Breast epithelium (tissue), 3 donors: Measurements from ENCODE around the gene LGALS7.

Experiments
- CTCF ChIP-seq, 3 donors: fragments of 450-650 bp; IDR thresholded peaks; one replicate each; pipeline ENCODE4 v1.5.1; 2016 to 2017; ENCODE audit warnings: antibody characterized with exemption in 3 of 3, mild to moderate bottlenecking in 3 of 3, moderate library complexity in 3 of 3
- POLR2A ChIP-seq: fragments of 450-650 bp; IDR thresholded peaks from one replicate; pipeline ENCODE4 v1.6.1; 2016; ENCODE audit warnings: antibody characterized with exemption, mild to moderate bottlenecking, moderate library complexity
- POLR2AphosphoS5 ChIP-seq, 3 donors: sonication (generic); formaldehyde crosslinking; IDR thresholded peaks; one replicate each; pipeline ENCODE4 v1.6.1; 2017; ENCODE audit warnings: antibody characterized with exemption in 3 of 3

GRCh38 chr19:38736413-38737280 is 36.7 kb downstream of the LGALS7 start:
- TF ChIP-seq CTCF (IDR thresholded peaks at IDR 0.05) (no peak), POLR2AphosphoS5 (IDR thresholded peaks at IDR 0.05) (no peak), POLR2A (no peak)
